GM19452 (cell line): ENCODE data around the gene SPAG17.

Source experiments
- ATAC-seq: cut with Tn5 transposase; IDR thresholded peaks from one replicate; pipeline ENCODE4 v1.9.1; 2021; ENCODE audit not compliant: unreplicated experiment

The SPAG17 gene

GRCh38 chr1:118081387-118081786 is 103.6 kb downstream of the SPAG17 start:
- ATAC-seq: no peak

- no peak for ATAC-seq
Observed at GRCh38 chr1:118077331-118078045, 107.5 kb downstream of the SPAG17 start.

GRCh38 chr1:118075116-118075515 is 109.9 kb downstream of the SPAG17 start:
- no peak for ATAC-seq

GRCh38 chr1:118073648-118074435 is 111.2 kb downstream of the SPAG17 start:
- no peak for ATAC-seq

GRCh38 chr1:118049981-118050380 is 135.0 kb downstream of the SPAG17 start:
- ATAC-seq: no peak

- ATAC-seq: no peak
Observed at GRCh38 chr1:118047650-118048224, 137.3 kb downstream of the SPAG17 start.

GRCh38 chr1:118047006-118047649 is 137.9 kb downstream of the SPAG17 start:
- no peak for ATAC-seq

GRCh38 chr1:118043624-118044023 is 141.4 kb downstream of the SPAG17 start:
- ATAC-seq: no peak

GRCh38 chr1:118042501-118042900 is 142.5 kb downstream of the SPAG17 start:
- no peak for ATAC-seq

GRCh38 chr1:118039170-118039569 is 145.9 kb downstream of the SPAG17 start:
- no peak for ATAC-seq

- no peak for ATAC-seq
Observed at GRCh38 chr1:118032883-118033282, 152.1 kb downstream of the SPAG17 start.

GRCh38 chr1:118028267-118028666 is 156.8 kb downstream of the SPAG17 start:
- ATAC-seq: no peak

- ATAC-seq: no peak
Observed at GRCh38 chr1:118023199-118023598, 161.8 kb downstream of the SPAG17 start.

- ATAC-seq: no peak
Observed at GRCh38 chr1:118021668-118022067, 163.4 kb downstream of the SPAG17 start.

GRCh38 chr1:118018060-118018459 is 167.0 kb downstream of the SPAG17 start:
- ATAC-seq: no peak

- no peak for ATAC-seq
Observed at GRCh38 chr1:118013938-118014337, 171.1 kb downstream of the SPAG17 start.

- no peak for ATAC-seq
Observed at GRCh38 chr1:118013336-118013735, 171.7 kb downstream of the SPAG17 start.

- no peak for ATAC-seq
Observed at GRCh38 chr1:118012515-118013124, 172.4 kb downstream of the SPAG17 start.

GRCh38 chr1:118008011-118008410 is 177.0 kb downstream of the SPAG17 start:
- ATAC-seq: no peak

GRCh38 chr1:118007391-118007790 is 177.6 kb downstream of the SPAG17 start:
- ATAC-seq: no peak

- no peak for ATAC-seq
Observed at GRCh38 chr1:118004312-118004711, 180.7 kb downstream of the SPAG17 start.
